Caco-2 (cell line): ENCODE results near the gene LSMEM2. TPM values are rescaled to one million over a fixed set of nuclear protein-coding genes. Genes with fewer than 3 reads are reported as not detected.
A peak's percentile ranks its signal among the peaks of the same experiment; 100 is the strongest.

Experiments
- BruUV-seq: library from RNA; stranded (reverse); fragments of 400-500 nt; replicated peaks from 2 replicates; lab custom pipeline; 2021; lab: Mats Ljungman, UMichigan
- CTCF ChIA-PET: fragments of 300-600 bp; sonication (Branson Sonifier 250); formaldehyde crosslinking; loops from one replicate; lab custom pipeline; 2022; ENCODE audit warnings: antibody characterized with exemption; lab: Charles Lee
- POLR2A ChIA-PET: fragments of 300-600 bp; sonication (Branson Sonifier 250); formaldehyde crosslinking; loops from one replicate; lab custom pipeline; 2022; ENCODE audit warnings: antibody characterized with exemption; lab: Charles Lee
- DNase-seq, 2 experiments: peaks; one replicate each; pipeline versions ENCODE4 v3.0.0 to v3.0.0-alpha.2; 2020 to 2022
- H3K27me3 ChIP-seq: replicated peaks from 2 replicates; pipeline ENCODE4 v1.6.0; 2011; ENCODE audit warnings: low read length; ENCODE audit not compliant: control insufficient read depth, insufficient read depth
- H3K36me3 ChIP-seq: 2 replicates; pipeline ENCODE4 v1.5.1; 2011; ENCODE audit warnings: low read length; ENCODE audit not compliant: control insufficient read depth, insufficient read depth
- H3K4me1 ChIP-seq: fragments of 250-450 bp; sonication (Bioruptor Pico); 2 replicates; pipeline ENCODE4 v1.5.1; 2020; ENCODE audit warnings: mild to moderate bottlenecking
- H3K4me3 ChIP-seq: 2 replicates; pipeline ENCODE4 v1.5.1; 2011; ENCODE audit warnings: low read depth, mild to moderate bottlenecking, control low read depth, low read length
- H3K9me3 ChIP-seq: fragments of 250-450 bp; sonication (Bioruptor Pico); 2 replicates; pipeline ENCODE4 v1.5.1; 2020; ENCODE audit warnings: mild to moderate bottlenecking, moderate library complexity
- H3K27ac Mint-ChIP-seq: one replicate; pipeline ENCODE4 v1.8.0; 2022; ENCODE audit warnings: mixed read lengths; ENCODE audit not compliant: unreplicated experiment
- H3K27me3 Mint-ChIP-seq: one replicate; pipeline ENCODE4 v1.8.0; 2022; ENCODE audit warnings: mixed read lengths; ENCODE audit not compliant: insufficient read depth, unreplicated experiment
- H3K36me3 Mint-ChIP-seq: one replicate; pipeline ENCODE4 v1.8.0; 2022; ENCODE audit warnings: mild to moderate bottlenecking, mixed read lengths; ENCODE audit not compliant: insufficient read depth, unreplicated experiment
- H3K4me1 Mint-ChIP-seq: one replicate; pipeline ENCODE4 v1.8.0; 2022; ENCODE audit warnings: low read depth, mixed read lengths; ENCODE audit not compliant: unreplicated experiment
- H3K4me3 Mint-ChIP-seq: one replicate; pipeline ENCODE4 v1.8.0; 2022; ENCODE audit warnings: mild to moderate bottlenecking, moderate library complexity, mixed read lengths; ENCODE audit not compliant: unreplicated experiment
- H3K9me3 Mint-ChIP-seq: one replicate; pipeline ENCODE4 v1.8.0; 2022; ENCODE audit warnings: mixed read lengths; ENCODE audit not compliant: unreplicated experiment
- CTCF ChIP-seq, 2 experiments: fragments of 200-600 bp in 1 of 2; IDR thresholded peaks; 1 replicate in 1 of 2; 2 replicates in 1 of 2; pipeline versions ENCODE4 v1.5.1 to v1.8.0; 2011 to 2022; ENCODE audit warnings: antibody characterized with exemption in 1 of 2, control low read depth in 1 of 2, inconsistent platforms in 1 of 2, low read depth in 1 of 2, low read length in 1 of 2, mild to moderate bottlenecking in 1 of 2, moderate library complexity in 1 of 2; ENCODE audit not compliant: insufficient read depth in 1 of 2, severe bottlenecking in 1 of 2, unreplicated experiment in 1 of 2
- intact Hi-C: fragments of 100-400 bp; cut with micrococcal nuclease; formaldehyde crosslinking; loops from one replicate; pipeline ENCODE4 v1.10.0; 2022; ENCODE audit not compliant: unreplicated experiment
- total RNA-seq: library from RNA; stranded (reverse); gene quantifications from 2 replicates; pipeline ENCODE4 v1.2.3, GENCODE V29; 2022

The LSMEM2 gene
- total RNA-seq, 1 experiment from 2014 or later, result not detected

- CTCF ChIA-PET, result no interaction called here
- Histone ChIP-seq H3K4me3 (no peak overlapping the region), H3K36me3 (peaks cover 4% of the 10 kb centered on the region), H3K9me3 (no peaks in the 10 kb centered on the region), H3K4me1 (peaks cover 23% of the 10 kb centered on the region), H3K27me3 (no peaks in the 10 kb centered on the region)
- no peaks in the 10 kb centered on the region for H3K27me3 Mint-ChIP-seq
- peaks cover 47% of the 10 kb centered on the region for H3K36me3 Mint-ChIP-seq
- H3K27ac Mint-ChIP-seq, result peak overlapping the region; percentile 82
- intact Hi-C loops, result no loop called here
- H3K4me3 Mint-ChIP-seq, result no peak overlapping the region
- POLR2A ChIA-PET, result interaction anchor here (1.0 kb wide), 1 partner anchor 20 kb away, joined by 4 read pairs; no protein-coding TSS in a partner anchor
- DNase-seq, result no peak
- H3K9me3 Mint-ChIP-seq, result no peaks in the 10 kb centered on the region
- peaks cover 17% of the 10 kb centered on the region for H3K4me1 Mint-ChIP-seq
- TF ChIP-seq CTCF (IDR thresholded peaks at IDR 0.05; ENCODE audit: insufficient read depth in 1 of 2, low read depth in 1 of 2, low read length in 1 of 2, severe bottlenecking in 1 of 2, unreplicated experiment in 1 of 2), result no peak
- no TSS peak for BruUV-seq
Measured at GRCh38 chr3:50317300-50317699, 38.4 kb downstream of the LSMEM2 start.

GRCh38 chr3:50318163-50318562 is 39.3 kb downstream of the LSMEM2 start:
- H3K4me1 ChIP-seq, result peaks cover 25% of the 10 kb centered on the region
- BruUV-seq, result no TSS peak

GRCh38 chr3:50318615-50319014 is 39.7 kb downstream of the LSMEM2 start:
- intact Hi-C loops, result no loop called here
- no TSS peak for BruUV-seq
- POLR2A ChIA-PET, result no interaction called here
- H3K27ac Mint-ChIP-seq, result no peak overlapping the region
- peaks cover 46% of the 10 kb centered on the region for H3K36me3 Mint-ChIP-seq
- H3K4me3 ChIP-seq, result no peak overlapping the region
- no peaks in the 10 kb centered on the region for H3K27me3 ChIP-seq
- DNase-seq, result no peak
- H3K4me1 Mint-ChIP-seq, result peaks cover 17% of the 10 kb centered on the region
- no peak overlapping the region for H3K4me3 Mint-ChIP-seq
- no peak for TF ChIP-seq CTCF (IDR thresholded peaks at IDR 0.05; ENCODE audit: insufficient read depth in 1 of 2, low read depth in 1 of 2, low read length in 1 of 2, severe bottlenecking in 1 of 2, unreplicated experiment in 1 of 2)
- no peaks in the 10 kb centered on the region for H3K27me3 Mint-ChIP-seq
- H3K4me1 ChIP-seq, result peaks cover 25% of the 10 kb centered on the region
- CTCF ChIA-PET, result no interaction called here
- H3K36me3 ChIP-seq, result peaks cover 4% of the 10 kb centered on the region
- no peaks in the 10 kb centered on the region for H3K9me3 ChIP-seq
- H3K9me3 Mint-ChIP-seq, result no peaks in the 10 kb centered on the region

More at GRCh38 chr3:50318163-50318562, 39.3 kb downstream of the LSMEM2 start:
- DNase-seq, result no peak
- no peaks in the 10 kb centered on the region for H3K9me3 Mint-ChIP-seq
- CTCF ChIA-PET, result no interaction called here
- Histone ChIP-seq H3K9me3 (no peaks in the 10 kb centered on the region), H3K4me3 (no peak overlapping the region), H3K36me3 (peaks cover 4% of the 10 kb centered on the region), H3K27me3 (no peaks in the 10 kb centered on the region)
- peaks cover 17% of the 10 kb centered on the region for H3K4me1 Mint-ChIP-seq
- no peak for TF ChIP-seq CTCF (IDR thresholded peaks at IDR 0.05; ENCODE audit: insufficient read depth in 1 of 2, low read depth in 1 of 2, low read length in 1 of 2, severe bottlenecking in 1 of 2, unreplicated experiment in 1 of 2)
- POLR2A ChIA-PET, result no interaction called here
- intact Hi-C loops, result no loop called here
- no peak overlapping the region for H3K4me3 Mint-ChIP-seq
- H3K27me3 Mint-ChIP-seq, result no peaks in the 10 kb centered on the region
- no peak overlapping the region for H3K27ac Mint-ChIP-seq
- peaks cover 47% of the 10 kb centered on the region for H3K36me3 Mint-ChIP-seq
